K562 (cell line): ENCODE measurements around the gene NAT14. TPM values are rescaled to one million over a fixed set of nuclear protein-coding genes. Genes with fewer than 3 reads are reported as not detected.

Source experiments
- HMG20A ChIP-seq: fragments of 450-650 bp; formaldehyde crosslinking; conservative IDR thresholded peaks from 2 replicates; pipeline ENCODE4 v1.4.0; 2020; ENCODE audit warnings: mild to moderate bottlenecking, mixed read lengths
- NELFE ChIP-seq: IDR thresholded peaks from 2 replicates; pipeline ENCODE4 v1.6.1; 2011; ENCODE audit warnings: mild to moderate bottlenecking; ENCODE audit not compliant: insufficient read depth, insufficient read length
- PHF8 ChIP-seq: fragments of 200-600 bp; sonication (generic); IDR thresholded peaks from 2 replicates; pipeline ENCODE4 v1.6.1; 2012; ENCODE audit warnings: mixed run types, mild to moderate bottlenecking, inconsistent platforms, low read length, moderate library complexity, borderline replicate concordance
- SNIP1 ChIP-seq: fragments of 450-650 bp; IDR thresholded peaks from 2 replicates; pipeline ENCODE4 v1.7.1; 2017; ENCODE audit warnings: low read depth, mild to moderate bottlenecking
- ZC3H4 ChIP-seq: sonication (generic); formaldehyde crosslinking; IDR thresholded peaks from 2 replicates; pipeline ENCODE4 v1.9.0; 2021; ENCODE audit warnings: missing genetic modification reagents, borderline replicate concordance
- ZNF398 ChIP-seq: fragments of 250-450 bp; sonication (Bioruptor Pico); IDR thresholded peaks from 2 replicates; pipeline ENCODE4 v1.8.0; 2021; ENCODE audit warnings: moderate library complexity, mild to moderate bottlenecking, inconsistent platforms
- polyA plus RNA-seq, 8 experiments: library from polyadenylated mRNA; depleted of rRNA in 4 of 8; stranded (reverse) in 5 of 8; unstranded in 3 of 8; fragments of >200 nt; fragmentation: Nextera tagmentation in 2 of 8; fragmentation: Illumina TruSeq in 1 of 8; extraction: Ambion mirVana in 2 of 8; extraction: Trizol in 1 of 8; gene quantifications; 2 replicates each; pipeline versions ENCODE4 v1.2.1 to v1.2.3, GENCODE V29; 2011 to 2014; ENCODE audit warnings: inconsistent platforms in 1 of 8, missing spikeins in 1 of 8
- total RNA-seq, 7 experiments: library from RNA; depleted of rRNA in 6 of 7; stranded (reverse); fragments of >200 nt in 6 of 7; fragmentation: Illumina TruSeq in 2 of 7; extraction: Trizol in 2 of 7; gene quantifications; 2 replicates each; pipeline versions ENCODE4 v1.2.1 to v1.2.3, GENCODE V29; 2011 to 2021; ENCODE audit warnings: low replicate concordance in 1 of 7
- TF ChIP-seq, protein P1 (sequence below): sonication (generic); formaldehyde crosslinking; IDR thresholded peaks from 2 replicates; pipeline ENCODE4 v1.8.1; 2022; ENCODE audit warnings: missing genetic modification reagents
- TF ChIP-seq, protein P2 (sequence below): fragments of 450-650 bp; IDR thresholded peaks from 2 replicates; pipeline ENCODE4 v1.6.1; 2018; ENCODE audit not compliant: partially characterized antibody
- TF ChIP-seq, protein P3 (sequence below): fragments of 450-650 bp; IDR thresholded peaks from one replicate; pipeline ENCODE4 v1.6.1; 2018; ENCODE audit warnings: mild to moderate bottlenecking, moderate library complexity; ENCODE audit not compliant: partially characterized antibody

NAT14 gene
- total and polyA plus RNA-seq, 9 of the 15 experiments (the other 6 are each of a cell fraction or from before 2014, with no cell fraction given), result 2.4 to 77.0 (median 26.7) TPM

DNA sequence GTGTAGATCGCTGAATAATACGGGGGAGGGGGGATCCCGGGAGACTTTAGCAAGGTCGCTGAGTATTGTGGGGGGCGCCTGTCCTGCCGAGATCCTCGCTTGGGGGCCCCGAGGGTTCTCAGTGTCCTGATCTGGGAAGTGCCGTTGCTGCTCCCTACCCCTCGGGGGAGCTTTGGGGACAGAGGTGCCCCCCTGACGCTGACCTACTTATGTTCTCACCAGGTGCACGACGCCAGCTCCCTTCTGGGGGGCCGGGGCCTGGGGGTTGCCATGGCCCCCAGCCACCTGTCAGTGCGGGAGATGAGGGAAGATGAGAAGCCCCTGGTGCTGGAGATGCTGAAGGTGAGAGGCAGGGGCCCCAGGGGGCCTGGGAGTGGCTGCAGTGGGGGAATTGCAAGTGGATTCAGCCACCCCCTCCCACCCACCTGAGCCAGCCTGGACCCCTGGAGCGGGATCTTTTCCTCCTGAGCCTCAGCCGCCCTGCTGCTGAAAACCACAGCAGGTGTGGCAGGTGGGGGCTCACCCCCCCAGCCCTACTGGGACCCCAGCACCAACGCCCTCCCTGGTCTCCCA, 537 bp downstream of the NAT14 start (continued):
- TF ChIP-seq PHF8 (peak; percentile 21; the same call in 1 of the 2 replicates), SNIP1 (no peak), HMG20A (CRISPR knock-in tag) (no peak), ZNF398 (CRISPR knock-in tag) (no peak), NELFE (no peak), ZC3H4 (CRISPR knock-in tag) (no peak)
- TF ChIP-seq, protein P1, sequence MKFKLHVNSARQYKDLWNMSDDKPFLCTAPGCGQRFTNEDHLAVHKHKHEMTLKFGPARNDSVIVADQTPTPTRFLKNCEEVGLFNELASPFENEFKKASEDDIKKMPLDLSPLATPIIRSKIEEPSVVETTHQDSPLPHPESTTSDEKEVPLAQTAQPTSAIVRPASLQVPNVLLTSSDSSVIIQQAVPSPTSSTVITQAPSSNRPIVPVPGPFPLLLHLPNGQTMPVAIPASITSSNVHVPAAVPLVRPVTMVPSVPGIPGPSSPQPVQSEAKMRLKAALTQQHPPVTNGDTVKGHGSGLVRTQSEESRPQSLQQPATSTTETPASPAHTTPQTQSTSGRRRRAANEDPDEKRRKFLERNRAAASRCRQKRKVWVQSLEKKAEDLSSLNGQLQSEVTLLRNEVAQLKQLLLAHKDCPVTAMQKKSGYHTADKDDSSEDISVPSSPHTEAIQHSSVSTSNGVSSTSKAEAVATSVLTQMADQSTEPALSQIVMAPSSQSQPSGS, result peak; percentile 8; the same call in 1 of the 2 replicates
- TF ChIP-seq, protein P2, sequence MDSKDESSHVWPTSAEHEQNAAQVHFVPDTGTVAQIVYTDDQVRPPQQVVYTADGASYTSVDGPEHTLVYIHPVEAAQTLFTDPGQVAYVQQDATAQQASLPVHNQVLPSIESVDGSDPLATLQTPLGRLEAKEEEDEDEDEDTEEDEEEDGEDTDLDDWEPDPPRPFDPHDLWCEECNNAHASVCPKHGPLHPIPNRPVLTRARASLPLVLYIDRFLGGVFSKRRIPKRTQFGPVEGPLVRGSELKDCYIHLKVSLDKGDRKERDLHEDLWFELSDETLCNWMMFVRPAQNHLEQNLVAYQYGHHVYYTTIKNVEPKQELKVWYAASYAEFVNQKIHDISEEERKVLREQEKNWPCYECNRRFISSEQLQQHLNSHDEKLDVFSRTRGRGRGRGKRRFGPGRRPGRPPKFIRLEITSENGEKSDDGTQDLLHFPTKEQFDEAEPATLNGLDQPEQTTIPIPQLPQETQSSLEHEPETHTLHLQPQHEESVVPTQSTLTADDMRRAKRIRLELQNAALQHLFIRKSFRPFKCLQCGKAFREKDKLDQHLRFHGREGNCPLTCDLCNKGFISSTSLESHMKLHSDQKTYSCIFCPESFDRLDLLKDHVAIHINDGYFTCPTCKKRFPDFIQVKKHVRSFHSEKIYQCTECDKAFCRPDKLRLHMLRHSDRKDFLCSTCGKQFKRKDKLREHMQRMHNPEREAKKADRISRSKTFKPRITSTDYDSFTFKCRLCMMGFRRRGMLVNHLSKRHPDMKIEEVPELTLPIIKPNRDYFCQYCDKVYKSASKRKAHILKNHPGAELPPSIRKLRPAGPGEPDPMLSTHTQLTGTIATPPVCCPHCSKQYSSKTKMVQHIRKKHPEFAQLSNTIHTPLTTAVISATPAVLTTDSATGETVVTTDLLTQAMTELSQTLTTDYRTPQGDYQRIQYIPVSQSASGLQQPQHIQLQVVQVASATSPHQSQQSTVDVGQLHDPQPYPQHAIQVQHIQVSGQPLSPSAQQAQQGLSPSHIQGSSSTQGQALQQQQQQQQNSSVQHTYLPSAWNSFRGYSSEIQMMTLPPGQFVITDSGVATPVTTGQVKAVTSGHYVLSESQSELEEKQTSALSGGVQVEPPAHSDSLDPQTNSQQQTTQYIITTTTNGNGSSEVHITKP, result peak; percentile 82
- TF ChIP-seq, protein P3, sequence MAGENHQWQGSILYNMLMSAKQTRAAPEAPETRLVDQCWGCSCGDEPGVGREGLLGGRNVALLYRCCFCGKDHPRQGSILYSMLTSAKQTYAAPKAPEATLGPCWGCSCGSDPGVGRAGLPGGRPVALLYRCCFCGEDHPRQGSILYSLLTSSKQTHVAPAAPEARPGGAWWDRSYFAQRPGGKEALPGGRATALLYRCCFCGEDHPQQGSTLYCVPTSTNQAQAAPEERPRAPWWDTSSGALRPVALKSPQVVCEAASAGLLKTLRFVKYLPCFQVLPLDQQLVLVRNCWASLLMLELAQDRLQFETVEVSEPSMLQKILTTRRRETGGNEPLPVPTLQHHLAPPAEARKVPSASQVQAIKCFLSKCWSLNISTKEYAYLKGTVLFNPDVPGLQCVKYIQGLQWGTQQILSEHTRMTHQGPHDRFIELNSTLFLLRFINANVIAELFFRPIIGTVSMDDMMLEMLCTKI, result no peak
